GM12878 (cell line): Measurements from ENCODE around the gene IRX1. TPM values are rescaled to one million over a fixed set of nuclear protein-coding genes. Genes with fewer than 3 reads are reported as not detected.

ENCODE experiments used
- ATAC-seq: fragments of 200-7000 bp; cut with Tn5 transposase; 3 replicates; pipeline ENCODE4 v1.9.1; 2020; ENCODE audit warnings: mild to moderate bottlenecking, moderate library complexity
- BruUV-seq: library from RNA; stranded (reverse); fragments of 400-500 nt; replicated peaks from 2 replicates; lab custom pipeline; 2021; lab: Mats Ljungman, UMichigan
- CTCF ChIA-PET: fragments of 300-600 bp; sonication (Branson Sonifier 250); formaldehyde crosslinking; extraction: SDS; loops from one replicate; lab custom pipeline; 2021; ENCODE audit warnings: inconsistent platforms; lab: Yijun Ruan, JAX
- POLR2A ChIA-PET: fragments of 350-600 bp; formaldehyde crosslinking; extraction: SDS; loops from one replicate; lab custom pipeline; 2021; ENCODE audit warnings: inconsistent platforms; lab: Charles Lee
- RAD21 ChIA-PET: fragments of 300-600 bp; sonication (Branson Sonifier 250); formaldehyde crosslinking; loops from one replicate; lab custom pipeline; 2023; ENCODE audit warnings: antibody characterized with exemption; ENCODE audit not compliant: unreplicated experiment; lab: Charles Lee
- SMC1A ChIA-PET: fragments of 300-600 bp; sonication (Branson Sonifier 250); formaldehyde crosslinking; loops from one replicate; lab custom pipeline; 2023; ENCODE audit not compliant: unreplicated experiment, uncharacterized antibody; lab: Charles Lee
- DNase-seq: peaks from one replicate; pipeline ENCODE4 v3.0.0-alpha.2; 2011; ENCODE audit warnings: low read depth, low spot score
- FAIRE-seq: peaks from 3 replicates; lab custom pipeline; 2011; peaks lifted over from hg19 to GRCh38; lab: Jason Lieb, UNC
- H2AFZ ChIP-seq: 2 replicates; pipeline ENCODE4 v1.6.0; 2011; ENCODE audit warnings: low read depth, low read length, control low read depth; ENCODE audit not compliant: control insufficient read depth
- H3K27ac ChIP-seq: 2 replicates; pipeline ENCODE4 v1.5.1; 2011; ENCODE audit warnings: control low read depth; ENCODE audit not compliant: control insufficient read depth, insufficient read depth
- H3K27me3 ChIP-seq, 2 experiments: replicated peaks in 1 of 2; 2 replicates each; pipeline versions ENCODE4 v1.6.0 to v1.6.1; 2011; ENCODE audit warnings: low read length in 1 of 2; ENCODE audit not compliant: control insufficient read depth in 2 of 2, insufficient read depth in 2 of 2
- H3K36me3 ChIP-seq, 2 experiments: 2 replicates each; pipeline ENCODE4 v1.5.1; 2011; ENCODE audit warnings: low read length in 1 of 2; ENCODE audit not compliant: control insufficient read depth in 2 of 2, insufficient read depth in 2 of 2
- H3K4me1 ChIP-seq: 2 replicates; pipeline ENCODE4 v1.6.1; 2011; ENCODE audit warnings: mild to moderate bottlenecking, low read length, moderate library complexity, mixed read lengths; ENCODE audit not compliant: control insufficient read depth, insufficient read depth
- H3K4me2 ChIP-seq: 2 replicates; pipeline ENCODE4 v1.6.0; 2011; ENCODE audit warnings: control low read depth; ENCODE audit not compliant: control insufficient read depth, insufficient read depth
- H3K4me3 ChIP-seq: fragments of 200-600 bp; sonication (generic); 2 replicates; pipeline ENCODE4 v1.5.1; 2016
- H3K79me2 ChIP-seq: 2 replicates; pipeline ENCODE4 v1.6.0; 2011; ENCODE audit warnings: low read length; ENCODE audit not compliant: control insufficient read depth, insufficient read depth
- H3K9ac ChIP-seq: 2 replicates; pipeline ENCODE4 v1.8.0; 2011; ENCODE audit warnings: low read length, control low read depth, mixed read lengths; ENCODE audit not compliant: control insufficient read depth, insufficient read depth
- H3K9me3 ChIP-seq: replicated peaks from 3 replicates; pipeline ENCODE4 v1.5.1; 2011; ENCODE audit warnings: mild to moderate bottlenecking, low read length; ENCODE audit not compliant: control insufficient read depth, insufficient read depth
- H4K20me1 ChIP-seq: 2 replicates; pipeline ENCODE4 v1.6.0; 2011; ENCODE audit not compliant: control insufficient read depth, insufficient read depth
- BHLHE40 ChIP-seq, 2 experiments: fragments of 450-650 bp in 1 of 2; IDR thresholded peaks; 2 replicates each; pipeline ENCODE4 v1.6.1; 2011 to 2017; ENCODE audit warnings: low read depth in 2 of 2, borderline replicate concordance in 1 of 2, improper control_type of control experiment in 1 of 2, low read length in 1 of 2, mild to moderate bottlenecking in 1 of 2
- CREB1 ChIP-seq: IDR thresholded peaks from 2 replicates; pipeline ENCODE4 v1.6.1; 2012; ENCODE audit warnings: low read depth, mild to moderate bottlenecking, inconsistent platforms
- HDGF ChIP-seq: fragments of 450-650 bp; IDR thresholded peaks from 2 replicates; pipeline ENCODE4 v1.6.1; 2016; ENCODE audit warnings: antibody characterized with exemption
- WGBS: methylation state at CpG from one replicate; pipeline ENCODE4 v1.1.6; 2016; ENCODE audit warnings: low lambda C conversion rate; ENCODE audit not compliant: insufficient replicate concordance, insufficient coverage; ENCODE audit errors: missing lambda C conversion rate; 5-methylcytosine and 5-hydroxymethylcytosine counted together
- in situ Hi-C: fragments of 300-500 bp; cut with MboI; formaldehyde crosslinking; loops from 9 replicates; pipeline ENCODE4 v1.14.3; 2018; ENCODE audit warnings: mixed read lengths
- intact Hi-C: fragments of 100-400 bp; cut with micrococcal nuclease; formaldehyde crosslinking; loops from one replicate; pipeline ENCODE4 v1.14.2; 2022; ENCODE audit not compliant: unreplicated experiment
- polyA plus RNA-seq, 11 experiments: library from polyadenylated mRNA; depleted of rRNA in 4 of 11; unstranded in 6 of 11; stranded (reverse) in 5 of 11; fragments of >200 nt; fragmentation: Nextera tagmentation in 4 of 11; fragmentation: Illumina TruSeq in 1 of 11; extraction: Ambion mirVana in 4 of 11; extraction: Trizol in 1 of 11; gene quantifications; 1 replicate in 1 of 11; 2 replicates in 10 of 11; pipeline versions ENCODE4 v1.2.1 to v1.2.3, GENCODE V29; 2011 to 2016; ENCODE audit warnings: inconsistent platforms in 2 of 11, missing spikeins in 2 of 11, low read depth in 1 of 11
- total RNA-seq, 4 experiments: library from RNA; depleted of rRNA in 3 of 4; stranded (reverse); fragments of >200 nt in 3 of 4; fragmentation: Illumina TruSeq in 1 of 4; extraction: Trizol in 1 of 4; gene quantifications; 2 replicates each; pipeline versions ENCODE4 v1.2.1 to v1.2.3, GENCODE V29; 2013 to 2021
- TF ChIP-seq, protein P1 (sequence below): fragments of 450-650 bp; formaldehyde crosslinking; IDR thresholded peaks from 2 replicates; pipeline ENCODE4 v1.4.0; 2022; ENCODE audit warnings: mild to moderate bottlenecking, moderate library complexity

IRX1 gene
- total and polyA plus RNA-seq, 10 of the 15 experiments (the other 5 are each of a cell fraction or from before 2014, with no cell fraction given) = not detected

DNA sequence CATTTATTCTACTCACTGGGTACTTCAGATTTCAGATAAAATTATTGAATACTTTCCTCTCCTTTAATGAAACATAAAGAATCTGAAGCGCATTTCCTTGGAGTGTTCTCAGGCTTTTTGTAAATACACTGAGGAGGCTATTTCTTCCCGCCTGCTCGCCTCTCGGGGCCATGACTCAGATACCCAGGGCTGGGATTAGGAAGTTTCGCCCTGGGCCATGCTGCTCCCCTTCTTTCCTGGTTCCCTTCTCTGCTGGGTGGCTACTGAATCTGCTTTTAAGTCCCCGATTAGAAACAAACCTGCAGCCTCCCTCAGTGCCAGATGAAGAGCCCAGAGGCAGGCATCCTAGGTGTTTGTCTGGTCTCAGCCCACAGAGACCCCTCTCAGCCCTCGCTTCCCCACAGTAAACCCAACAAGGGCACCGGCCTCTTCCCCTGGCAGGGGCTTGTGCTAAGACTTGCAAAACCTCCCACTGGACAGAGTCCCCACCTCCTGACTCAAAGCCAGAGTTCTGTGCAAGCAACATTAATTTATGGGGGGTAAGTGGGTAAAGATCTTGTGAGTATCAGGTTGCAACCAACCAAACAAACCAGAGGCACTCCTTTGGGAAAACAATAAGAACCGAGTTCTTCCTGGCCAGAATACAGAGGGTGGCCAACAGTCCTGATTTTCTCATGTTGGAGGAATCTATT is 30.7 kb upstream of the IRX1 start:
- H3K36me3 ChIP-seq = no peaks in the 10 kb centered on the region
- SMC1A ChIA-PET = no interaction called here
- no peak overlapping the region for H3K4me2 ChIP-seq
- FAIRE-seq (no peak), DNase-seq (no peak), ATAC-seq (no peak)
- 48% methylated on average over 9 of the region's 9 CpGs for WGBS
- intact Hi-C loops (no loop called here), in situ Hi-C loops (no loop called here)
- RAD21 ChIA-PET = no interaction called here
- H3K27me3 ChIP-seq = no peaks in the 10 kb centered on the region
- no TSS peak for BruUV-seq
- no peak overlapping the region for H3K4me3 ChIP-seq
- no peak overlapping the region for H3K9ac ChIP-seq
- POLR2A ChIA-PET = no interaction called here
- H3K9me3 ChIP-seq = no peaks in the 10 kb centered on the region; the same call in 2 of the 3 replicates
- TF ChIP-seq CREB1 = no peak
- no peak for TF ChIP-seq BHLHE40 (IDR thresholded peaks at IDR 0.05; ENCODE audit: borderline replicate concordance in 1 of 2, low read depth in 2 of 2, low read length in 1 of 2)
- no peak for TF ChIP-seq HDGF
- TF ChIP-seq, protein P1, sequence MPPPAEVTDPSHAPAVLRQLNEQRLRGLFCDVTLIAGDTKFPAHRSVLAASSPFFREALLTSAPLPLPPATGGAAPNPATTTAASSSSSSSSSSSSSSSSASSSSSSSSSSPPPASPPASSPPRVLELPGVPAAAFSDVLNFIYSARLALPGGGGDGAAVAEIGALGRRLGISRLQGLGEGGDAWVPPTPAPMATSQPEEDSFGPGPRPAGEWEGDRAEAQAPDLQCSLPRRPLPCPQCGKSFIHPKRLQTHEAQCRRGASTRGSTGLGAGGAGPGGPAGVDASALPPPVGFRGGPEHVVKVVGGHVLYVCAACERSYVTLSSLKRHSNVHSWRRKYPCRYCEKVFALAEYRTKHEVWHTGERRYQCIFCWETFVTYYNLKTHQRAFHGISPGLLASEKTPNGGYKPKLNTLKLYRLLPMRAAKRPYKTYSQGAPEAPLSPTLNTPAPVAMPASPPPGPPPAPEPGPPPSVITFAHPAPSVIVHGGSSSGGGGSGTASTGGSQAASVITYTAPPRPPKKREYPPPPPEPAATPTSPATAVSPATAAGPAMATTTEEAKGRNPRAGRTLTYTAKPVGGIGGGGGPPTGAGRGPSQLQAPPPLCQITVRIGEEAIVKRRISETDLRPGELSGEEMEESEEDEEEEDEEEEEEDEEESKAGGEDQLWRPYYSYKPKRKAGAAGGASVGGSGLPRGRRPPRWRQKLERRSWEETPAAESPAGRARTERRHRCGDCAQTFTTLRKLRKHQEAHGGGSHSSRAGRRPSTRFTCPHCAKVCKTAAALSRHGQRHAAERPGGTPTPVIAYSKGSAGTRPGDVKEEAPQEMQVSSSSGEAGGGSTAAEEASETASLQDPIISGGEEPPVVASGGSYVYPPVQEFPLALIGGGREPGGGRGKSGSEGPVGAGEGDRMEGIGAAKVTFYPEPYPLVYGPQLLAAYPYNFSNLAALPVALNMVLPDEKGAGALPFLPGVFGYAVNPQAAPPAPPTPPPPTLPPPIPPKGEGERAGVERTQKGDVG (CRISPR knock-in tag) = no peak
- no peak overlapping the region for H3K27ac ChIP-seq
- no peak overlapping the region for H2AFZ ChIP-seq
- H3K79me2 ChIP-seq = no peaks in the 10 kb centered on the region
- CTCF ChIA-PET = no interaction called here
- no peaks in the 10 kb centered on the region for H3K4me1 ChIP-seq
- no peaks in the 10 kb centered on the region for H4K20me1 ChIP-seq
